Measurements from ENCODE around the gene CYP2J2.
"Not testable (repeated sequence)": the region's sequence is repeated elsewhere in the genome, so short reads cannot be mapped to it uniquely, and the experiment has no call there.

Gene CYP2J2

GRCh38 chr1:59926381-59927123, at the start of gene CYP2J2:
Gene CYP2J2 (minus strand): TSS chr1:59926773. CDS start chr1:59926746, 27 bp downstream.
- no peak for DNase-seq (ENCODE audit: low read depth in 2 of 2)

GRCh38 chr1:59973719-59974118, 47.1 kb upstream of the CYP2J2 start:
- DNase-seq (ENCODE audit: low read depth in 2 of 2) = no peak

GRCh38 chr1:59972216-59972927, 45.8 kb upstream of the CYP2J2 start:
- DNase-seq (ENCODE audit: low read depth in 2 of 2) = no peak

GRCh38 chr1:59971464-59971911, 44.9 kb upstream of the CYP2J2 start:
- DNase-seq (ENCODE audit: low read depth in 2 of 2) = no peak

GRCh38 chr1:59969542-59970175, 43.1 kb upstream of the CYP2J2 start:
- DNase-seq (ENCODE audit: low read depth in 2 of 2) = not testable (repeated sequence)

- DNase-seq (ENCODE audit: low read depth in 2 of 2) = not testable (repeated sequence)
Observed at GRCh38 chr1:59968746-59969145, 42.2 kb upstream of the CYP2J2 start.

GRCh38 chr1:59967780-59968179, 41.2 kb upstream of the CYP2J2 start:
- DNase-seq (ENCODE audit: low read depth in 2 of 2) = no peak

- DNase-seq (ENCODE audit: low read depth in 2 of 2) = no peak
Observed at GRCh38 chr1:59967141-59967697, 40.6 kb upstream of the CYP2J2 start.

- no peak for DNase-seq (ENCODE audit: low read depth in 2 of 2)
Observed at GRCh38 chr1:59952065-59952464, 25.5 kb upstream of the CYP2J2 start.

- DNase-seq (ENCODE audit: low read depth in 2 of 2) = no peak
Observed at GRCh38 chr1:59949648-59950047, 23.1 kb upstream of the CYP2J2 start.

- DNase-seq (ENCODE audit: low read depth in 2 of 2) = no peak
Observed at GRCh38 chr1:59948990-59949389, 22.4 kb upstream of the CYP2J2 start.

GRCh38 chr1:59947047-59947938, 20.7 kb upstream of the CYP2J2 start:
- DNase-seq (ENCODE audit: low read depth in 2 of 2) = peak in 1 of 2 experiments; percentile 23

GRCh38 chr1:59945790-59946189, 19.2 kb upstream of the CYP2J2 start:
- no peak for DNase-seq (ENCODE audit: low read depth in 2 of 2)

- DNase-seq (ENCODE audit: low read depth in 2 of 2) = no peak
Observed at GRCh38 chr1:59939393-59939792, 12.8 kb upstream of the CYP2J2 start.

- no peak for DNase-seq (ENCODE audit: low read depth in 2 of 2)
Observed at GRCh38 chr1:59937636-59938210, 11.2 kb upstream of the CYP2J2 start.

GRCh38 chr1:59936358-59936821, 9.8 kb upstream of the CYP2J2 start:
- DNase-seq (ENCODE audit: low read depth in 2 of 2) = no peak

- no peak for DNase-seq (ENCODE audit: low read depth in 2 of 2)
Observed at GRCh38 chr1:59928996-59929395, 2.4 kb upstream of the CYP2J2 start.

- DNase-seq (ENCODE audit: low read depth in 2 of 2) = no peak
Observed at GRCh38 chr1:59927213-59927612, 640 bp upstream of the CYP2J2 start.

GRCh38 chr1:59924653-59925052, 1.9 kb downstream of the CYP2J2 start:
- no peak for DNase-seq (ENCODE audit: low read depth in 2 of 2)

GRCh38 chr1:59921258-59921899, 5.2 kb downstream of the CYP2J2 start:
- DNase-seq (ENCODE audit: low read depth in 2 of 2) = not testable (repeated sequence)
